Skeletal muscle tissue (tissue), 4 donors: ENCODE results near the gene GFRA4. TPM values are rescaled to one million over a fixed set of nuclear protein-coding genes. Genes with fewer than 3 reads are reported as not detected.

Experiments used
- H3K27ac ChIP-seq: one replicate; pipeline ENCODE4 v1.7.0; 2013; ENCODE audit warnings: mild to moderate bottlenecking, low read depth, low read length, inconsistent platforms
- H3K27me3 ChIP-seq, 3 donors: one replicate each; pipeline ENCODE4 v1.7.0; 2013; ENCODE audit warnings: low read length in 3 of 3; ENCODE audit not compliant: control insufficient read depth in 3 of 3, insufficient read depth in 3 of 3
- H3K36me3 ChIP-seq, 3 donors: one replicate each; pipeline ENCODE4 v1.7.0; 2013; ENCODE audit warnings: low read length in 3 of 3; ENCODE audit not compliant: control insufficient read depth in 3 of 3, insufficient read depth in 3 of 3
- H3K4me1 ChIP-seq, 3 donors: one replicate each; pipeline ENCODE4 v1.7.0; 2013; ENCODE audit warnings: low read length in 3 of 3, mild to moderate bottlenecking in 3 of 3; ENCODE audit not compliant: control insufficient read depth in 3 of 3, insufficient read depth in 3 of 3
- H3K4me3 ChIP-seq, 3 donors: one replicate each; pipeline ENCODE4 v1.7.0; 2013; ENCODE audit warnings: low read length in 3 of 3
- H3K9ac ChIP-seq, 3 donors: one replicate each; pipeline ENCODE4 v1.7.0; 2013; ENCODE audit warnings: low read length in 3 of 3, mild to moderate bottlenecking in 3 of 3, moderate library complexity in 2 of 3, low read depth in 1 of 3
- H3K9me3 ChIP-seq, 3 donors: one replicate each; pipeline ENCODE4 v1.7.0; 2013; ENCODE audit warnings: low read length in 3 of 3; ENCODE audit not compliant: control insufficient read depth in 3 of 3
- total RNA-seq: library from RNA; depleted of rRNA; stranded (reverse); fragments of >200 nt; gene quantifications from one replicate; pipeline ENCODE4 v1.2.3, GENCODE V29; 2014
- donor health status: Osteomylitis.

Gene GFRA4
- total RNA-seq, 1 donor from 2014 or later, result not detected

GRCh38 chr20:3667434-3668037 lies 4.3 kb upstream of the GFRA4 start:
- Histone ChIP-seq H3K36me3 (no peaks in the 10 kb centered on the region), H3K9ac (no peak overlapping the region), H3K27ac (no peak overlapping the region), H3K9me3 (no peaks in the 10 kb centered on the region), H3K4me1 (no peaks in the 10 kb centered on the region), H3K4me3 (no peak overlapping the region), H3K27me3 (peaks cover 4 to 26% (median 21%) of the 10 kb centered on the region in 3 donors)

- Histone ChIP-seq H3K27me3 (peaks cover 33 to 45% (median 41%) of the 10 kb centered on the region in 3 donors), H3K4me3 (no peak overlapping the region), H3K27ac (no peak overlapping the region), H3K9ac (no peak overlapping the region), H3K9me3 (no peaks in the 10 kb centered on the region), H3K4me1 (no peaks in the 10 kb centered on the region), H3K36me3 (no peaks in the 10 kb centered on the region)
These were observed 659 bp upstream of the GFRA4 start for GRCh38 chr20:3663858-3664257.

GRCh38 chr20:3661814-3662665 lies 1.2 kb downstream of the GFRA4 start:
- Histone ChIP-seq H3K36me3 (no peaks in the 10 kb centered on the region), H3K9ac (no peak overlapping the region), H3K4me3 (no peak overlapping the region), H3K27ac (no peak overlapping the region), H3K27me3 (peaks cover 42 to 51% (median 49%) of the 10 kb centered on the region in 3 donors), H3K4me1 (no peaks in the 10 kb centered on the region), H3K9me3 (no peaks in the 10 kb centered on the region)

GRCh38 chr20:3661060-3661813 lies 2.0 kb downstream of the GFRA4 start:
- Histone ChIP-seq H3K27ac (no peak overlapping the region), H3K9ac (no peak overlapping the region), H3K27me3 (peaks cover 42 to 49% (median 49%) of the 10 kb centered on the region in 3 donors), H3K9me3 (no peaks in the 10 kb centered on the region), H3K4me3 (peak overlapping the region in 1 of 3 donors; percentile 22), H3K36me3 (no peaks in the 10 kb centered on the region), H3K4me1 (no peaks in the 10 kb centered on the region)

GRCh38 chr20:3660262-3661059 lies 2.7 kb downstream of the GFRA4 start:
- Histone ChIP-seq H3K27ac (no peak overlapping the region), H3K9ac (no peak overlapping the region), H3K36me3 (no peaks in the 10 kb centered on the region), H3K27me3 (peaks cover 42 to 49% (median 45%) of the 10 kb centered on the region in 3 donors), H3K4me1 (no peaks in the 10 kb centered on the region), H3K9me3 (no peaks in the 10 kb centered on the region), H3K4me3 (no peak overlapping the region)

GRCh38 chr20:3659492-3660261 lies 3.5 kb downstream of the GFRA4 start:
- Histone ChIP-seq H3K9ac (no peak overlapping the region), H3K9me3 (peaks cover 0 to 5% (median 0%) of the 10 kb centered on the region in 3 donors), H3K4me3 (no peak overlapping the region), H3K27ac (no peak overlapping the region), H3K4me1 (no peaks in the 10 kb centered on the region), H3K27me3 (peaks cover 42 to 49% (median 45%) of the 10 kb centered on the region in 3 donors), H3K36me3 (no peaks in the 10 kb centered on the region)

- H3K36me3 ChIP-seq, result no peaks in the 10 kb centered on the region
- H3K9me3 ChIP-seq, result peaks cover 0 to 5% (median 0%) of the 10 kb centered on the region in 3 donors
- no peak overlapping the region for H3K27ac ChIP-seq
- no peak overlapping the region for H3K4me3 ChIP-seq
- H3K27me3 ChIP-seq, result peaks cover 42 to 49% (median 45%) of the 10 kb centered on the region in 3 donors
- no peaks in the 10 kb centered on the region for H3K4me1 ChIP-seq
- no peak overlapping the region for H3K9ac ChIP-seq
These were observed 4.3 kb downstream of the GFRA4 start for GRCh38 chr20:3658716-3659491.

- Histone ChIP-seq H3K4me1 (no peaks in the 10 kb centered on the region), H3K27ac (no peak overlapping the region), H3K36me3 (no peaks in the 10 kb centered on the region), H3K9ac (no peak overlapping the region), H3K4me3 (no peak overlapping the region), H3K9me3 (peaks cover 0 to 8% (median 0%) of the 10 kb centered on the region in 3 donors), H3K27me3 (peaks cover 42 to 47% (median 42%) of the 10 kb centered on the region in 3 donors)
These were observed 5.0 kb downstream of the GFRA4 start for GRCh38 chr20:3658019-3658715.
